Stimulated activated CD8-positive, alpha-beta memory T cell treated with anti-CD3 and anti-CD28 coated beads, Interleukin-12 subunit alpha, Interleukin-12 subunit beta, amount 100 ng/mL, for 1 hour (primary cell): ENCODE data around the gene TMEM231.

ENCODE experiments used
- DNase-seq: peaks from one replicate; pipeline ENCODE4 v3.0.0-alpha.2; 2020; ENCODE audit warnings: low read depth

TMEM231 gene

DNA sequence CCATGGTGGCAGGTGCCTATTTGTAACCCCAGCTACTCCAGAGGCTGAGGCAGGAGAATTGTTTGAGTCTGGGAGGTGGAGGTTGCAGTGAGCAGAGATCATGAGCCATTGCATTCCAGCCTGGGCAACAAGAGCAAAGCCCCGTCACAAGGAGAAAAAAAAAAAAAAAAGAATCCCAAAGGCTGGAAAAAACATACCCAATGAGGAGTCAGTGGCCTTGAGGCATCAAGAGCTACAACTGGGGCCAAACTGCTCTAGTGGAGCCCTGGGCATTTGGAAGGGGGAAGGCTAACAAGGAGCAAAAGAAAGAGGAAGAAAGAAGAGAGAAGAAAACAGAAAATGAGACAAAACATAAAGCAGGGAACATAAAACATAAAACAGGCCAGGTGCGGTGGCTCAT, 67.7 kb downstream of the TMEM231 start:
- DNase-seq, result no peak
